HG02798 (cell line): ENCODE data around the gene TOX2.

Experiments
- ATAC-seq: cut with Tn5 transposase; IDR thresholded peaks from one replicate; pipeline ENCODE4 v1.9.1; 2021; ENCODE audit warnings: mild to moderate bottlenecking; ENCODE audit not compliant: unreplicated experiment, poor library complexity

TOX2 gene

GRCh38 chr20:43955750-43956191, 41.1 kb downstream of the TOX2 start:
- peak; percentile 14 for ATAC-seq

DNA sequence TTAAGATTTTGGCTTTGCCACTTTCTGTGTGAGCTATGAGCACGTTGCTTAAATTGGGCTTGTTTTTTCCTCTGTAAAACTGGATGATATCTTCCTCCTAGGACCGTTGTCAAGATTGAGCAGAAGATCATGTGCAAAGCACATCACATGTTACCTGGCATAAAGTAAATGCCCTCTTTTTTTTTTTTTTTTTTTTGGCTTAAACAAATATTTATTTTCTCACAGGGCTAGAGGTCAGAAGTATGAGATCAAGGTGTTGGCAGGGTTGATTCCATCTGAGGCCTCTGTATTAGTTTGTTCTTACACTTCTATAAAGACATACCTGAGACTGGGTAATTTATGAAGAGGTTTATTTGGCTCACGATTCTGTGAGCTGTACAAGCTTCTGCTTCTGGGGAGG, 42.7 kb downstream of the TOX2 start:
- no peak for ATAC-seq

- no peak for ATAC-seq
These were observed 44.0 kb downstream of the TOX2 start for GRCh38 chr20:43958626-43959025.

GRCh38 chr20:43959079-43959919, 44.6 kb downstream of the TOX2 start:
- ATAC-seq, result no peak

GRCh38 chr20:43959920-43960227, 45.2 kb downstream of the TOX2 start:
- ATAC-seq, result no peak

GRCh38 chr20:43960231-43960630, 45.6 kb downstream of the TOX2 start:
- no peak for ATAC-seq

DNA sequence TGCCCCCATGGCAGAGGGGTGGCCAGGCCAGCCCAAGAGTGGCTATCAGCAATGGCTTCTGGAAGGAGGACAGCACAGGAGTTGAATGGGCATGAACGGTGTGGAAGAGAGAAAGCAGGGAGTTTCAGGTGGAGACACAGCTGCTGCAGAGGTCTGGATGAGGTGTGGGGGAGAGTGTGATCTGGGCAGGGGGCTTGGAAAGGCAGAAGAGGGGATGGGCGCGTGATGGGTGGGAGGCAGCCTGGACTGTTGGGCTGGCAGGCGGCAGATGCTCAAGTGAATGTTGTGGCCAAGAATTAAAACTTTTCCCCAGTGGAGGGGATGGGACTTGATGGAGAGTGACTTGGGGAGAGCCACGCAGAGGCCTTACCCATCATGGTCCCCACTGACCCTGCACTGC, 46.5 kb downstream of the TOX2 start:
- ATAC-seq, result no peak

DNA sequence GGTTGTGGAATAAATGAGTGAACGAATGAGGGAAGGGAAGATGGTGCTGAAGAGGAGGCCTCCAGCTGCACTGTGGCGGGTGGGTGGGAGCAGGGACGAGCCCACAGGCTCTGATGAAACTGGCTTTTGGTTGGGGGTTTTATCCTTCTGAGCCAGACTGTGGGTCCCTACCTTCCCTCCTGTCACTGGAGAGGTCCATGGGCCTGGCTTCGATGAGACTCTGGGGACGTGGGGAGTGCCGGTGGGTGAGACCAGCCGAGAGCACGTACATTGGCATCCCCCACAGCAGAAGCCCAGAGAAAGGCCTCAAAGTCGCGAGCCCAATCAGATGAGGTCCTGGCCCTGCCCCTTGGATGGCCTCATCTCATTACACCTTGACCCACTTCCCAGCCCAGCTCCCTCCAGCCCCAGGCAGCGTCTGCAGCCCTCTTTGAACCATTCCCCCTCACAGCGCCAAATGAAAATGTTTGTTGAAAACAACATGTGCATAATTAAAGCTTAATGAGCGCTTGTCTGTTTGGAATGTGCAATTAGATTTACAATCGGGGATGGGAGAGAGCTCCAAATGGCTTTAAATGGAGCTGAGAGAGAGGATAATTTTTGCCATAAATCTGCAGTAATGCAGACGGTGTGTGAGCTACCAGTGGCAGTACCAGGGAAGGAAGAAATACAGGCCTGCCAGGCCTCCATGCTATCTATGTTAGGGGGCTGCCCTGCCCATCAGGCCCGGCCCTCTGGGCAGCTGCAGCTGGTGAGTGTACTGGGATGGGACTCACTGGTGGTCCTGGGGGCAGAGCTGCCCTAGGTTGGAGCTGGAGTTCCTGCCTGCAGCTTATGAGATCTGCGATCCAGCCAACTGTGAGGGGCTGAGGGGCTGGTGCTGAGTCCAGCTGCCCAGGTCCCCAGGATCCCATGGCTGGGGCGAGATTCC, 47.2 kb downstream of the TOX2 start:
- no peak for ATAC-seq

DNA sequence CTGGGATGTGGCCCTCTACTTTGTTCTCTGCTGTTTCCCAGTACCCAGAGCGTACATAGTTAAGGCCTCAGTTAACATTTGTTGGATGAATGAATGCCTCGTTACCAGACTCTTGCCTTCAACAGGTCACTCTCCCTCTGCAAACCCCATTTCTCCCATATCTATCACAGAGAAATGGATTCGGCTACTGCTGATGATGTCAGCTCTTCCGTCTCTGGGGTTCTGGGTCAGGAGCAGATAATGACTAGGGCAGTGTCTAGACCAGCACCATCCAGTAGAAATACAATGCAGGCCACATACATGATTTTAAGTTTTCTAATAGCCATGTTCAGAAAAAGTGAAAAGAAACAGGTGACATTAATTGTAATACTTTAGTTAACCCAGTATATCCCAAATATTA, 47.9 kb downstream of the TOX2 start:
- no peak for ATAC-seq

DNA sequence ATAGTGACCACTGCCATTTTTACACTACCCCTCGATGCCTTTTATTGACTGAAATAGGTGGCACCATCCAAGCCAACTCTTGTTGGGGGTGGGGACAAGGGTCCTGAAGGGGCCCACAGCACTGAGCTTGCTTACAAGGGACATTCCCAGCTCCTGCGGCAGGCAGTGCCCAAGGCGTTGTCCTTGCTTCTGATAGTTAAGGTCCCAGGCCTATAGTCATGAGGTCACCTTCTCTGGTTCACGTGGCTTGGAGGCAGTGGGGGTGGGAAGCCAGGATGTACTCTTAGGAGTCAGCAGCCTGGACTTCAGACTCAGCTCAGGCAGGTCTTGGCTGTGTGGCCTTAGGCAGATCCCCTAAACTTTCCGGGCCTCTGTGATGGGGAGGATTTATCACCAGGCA, 48.6 kb downstream of the TOX2 start:
- ATAC-seq, result no peak

DNA sequence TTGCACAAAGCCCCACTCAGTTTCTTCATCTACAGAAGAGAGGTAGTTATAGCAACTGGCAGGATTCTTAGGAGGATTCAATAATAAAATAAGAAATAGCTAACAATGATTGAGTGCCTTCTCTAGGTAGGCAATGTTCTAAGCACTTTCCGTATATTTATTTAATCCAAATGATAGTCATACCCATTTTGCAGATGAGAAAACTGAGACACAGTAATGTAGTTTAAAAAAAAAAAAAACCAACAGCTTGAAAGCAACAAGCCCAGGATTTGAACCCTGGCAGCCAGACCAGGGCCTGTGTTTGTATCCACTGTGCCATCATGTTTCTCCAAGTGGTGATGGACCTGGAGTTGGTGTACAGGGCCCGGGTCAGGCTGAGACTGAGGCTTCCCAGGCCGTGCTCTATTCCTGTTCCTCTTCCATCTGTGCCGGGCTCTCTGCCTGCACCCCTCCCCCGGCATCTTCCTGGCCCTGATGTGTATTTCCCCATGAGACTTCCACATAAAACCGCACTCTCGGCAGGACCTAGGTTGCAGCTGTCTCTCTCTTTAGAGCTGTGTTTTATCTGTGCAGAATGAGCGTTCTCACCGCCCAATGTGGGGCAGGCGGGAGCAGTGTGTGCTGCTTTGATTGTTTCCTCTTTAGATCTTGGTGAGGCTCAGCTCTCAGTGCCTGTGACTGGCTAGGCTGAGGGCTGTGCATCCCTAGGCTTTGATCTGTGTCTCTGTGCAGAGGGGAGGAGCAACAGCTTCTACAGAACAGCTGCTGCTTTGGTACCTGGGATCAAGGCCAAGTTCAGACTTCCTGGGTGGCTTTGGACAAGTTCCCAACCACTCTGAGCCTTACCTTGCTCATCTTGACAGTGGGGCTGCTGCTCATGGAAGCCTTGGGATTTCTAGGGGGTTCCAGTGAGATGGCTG, 49.5 kb downstream of the TOX2 start:
- ATAC-seq, result no peak

- no peak for ATAC-seq
These were observed 53.8 kb downstream of the TOX2 start for GRCh38 chr20:43968341-43969000.

DNA sequence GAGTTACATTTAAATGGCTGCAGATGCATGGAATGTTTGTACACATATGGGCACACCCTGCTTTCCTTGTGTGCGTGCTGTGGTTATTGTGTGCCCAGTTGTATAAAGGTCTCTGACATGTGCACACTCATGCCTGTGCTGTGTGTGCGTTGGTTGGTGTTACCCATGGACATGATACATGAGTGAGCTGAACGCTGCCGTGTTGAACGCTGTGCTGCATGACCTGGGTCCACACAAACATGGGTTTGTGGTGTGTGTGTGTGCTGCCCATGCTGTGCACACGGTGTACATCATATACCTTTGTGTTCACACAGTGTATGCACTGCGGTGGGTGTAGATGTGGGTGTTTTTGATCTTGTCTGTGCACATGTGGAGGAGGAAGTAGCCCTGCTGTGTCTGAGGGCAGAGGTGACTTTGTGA, 54.4 kb downstream of the TOX2 start:
- no peak for ATAC-seq

DNA sequence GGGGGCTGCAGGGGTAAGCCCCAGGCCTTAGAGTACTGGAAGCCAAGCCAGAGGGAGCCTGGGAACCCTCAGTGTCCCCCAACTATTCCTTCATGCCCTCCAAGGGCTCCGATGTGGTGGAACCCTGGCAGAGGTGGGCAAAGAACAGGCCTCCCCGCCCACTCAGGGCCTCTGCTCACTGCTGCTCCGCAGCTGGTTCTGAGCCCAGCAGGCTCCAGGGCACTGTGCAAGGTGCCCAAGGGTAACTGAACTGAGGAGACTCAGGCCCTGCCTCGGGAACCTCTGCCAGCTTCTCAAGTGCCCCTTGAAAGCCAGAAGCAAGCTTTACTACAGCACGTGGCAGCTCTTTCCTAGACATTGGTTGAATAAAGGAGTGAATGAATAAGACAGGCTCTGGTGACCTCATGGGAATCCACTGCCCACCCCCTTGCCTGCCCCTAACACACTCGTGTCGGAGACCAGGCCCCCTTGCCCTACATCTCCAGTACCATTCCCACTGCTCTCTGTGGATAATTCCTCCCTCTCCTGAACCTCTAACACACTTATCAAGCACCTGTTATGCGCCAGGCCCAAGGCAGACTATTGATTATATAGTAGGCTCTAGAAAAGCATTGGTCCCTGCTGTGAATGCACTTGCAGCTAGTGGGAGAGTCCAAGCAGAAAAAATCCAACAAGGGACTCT, 55.0 kb downstream of the TOX2 start:
- no peak for ATAC-seq

DNA sequence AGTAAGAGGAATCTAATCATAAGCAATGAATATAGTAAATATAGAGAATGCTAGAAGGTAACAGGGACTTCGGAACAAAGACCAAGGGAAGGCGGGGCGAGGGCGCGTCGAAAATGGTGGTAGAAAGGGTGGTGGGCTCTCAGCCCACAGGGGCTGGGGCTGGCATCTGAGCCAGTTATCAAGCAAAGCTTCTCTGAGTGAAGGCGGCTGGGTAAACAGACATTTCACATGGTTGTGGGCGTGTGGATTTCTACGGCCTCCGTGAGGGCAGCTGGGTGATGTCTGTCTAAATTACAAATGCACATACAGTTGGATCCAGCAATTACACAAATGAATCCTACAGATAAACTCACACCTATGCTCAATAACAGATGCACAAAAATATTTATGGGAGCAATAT, 56.6 kb downstream of the TOX2 start:
- ATAC-seq, result no peak

- no peak for ATAC-seq
These were observed 57.4 kb downstream of the TOX2 start for GRCh38 chr20:43972051-43972450.

- ATAC-seq, result no peak
These were observed 58.0 kb downstream of the TOX2 start for GRCh38 chr20:43972692-43973091.

DNA sequence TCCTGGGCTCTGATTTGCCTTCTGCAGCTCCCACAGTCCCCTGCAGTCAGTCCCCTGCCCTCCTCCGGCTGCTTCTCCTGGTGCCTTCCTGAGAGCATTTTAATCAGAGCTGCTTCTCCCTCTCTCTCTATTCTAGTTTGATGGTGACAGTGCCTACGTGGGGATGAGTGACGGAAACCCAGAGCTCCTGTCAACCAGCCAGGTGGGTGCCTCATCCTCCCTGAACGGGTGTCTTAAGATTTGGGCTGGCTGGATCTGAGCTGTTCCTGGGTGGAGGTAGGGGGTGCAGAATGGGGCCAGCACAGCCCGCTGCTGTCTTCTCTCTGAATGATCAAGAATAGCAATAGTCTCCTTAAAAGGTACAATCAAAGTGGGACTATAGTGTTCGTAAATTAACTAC, 58.6 kb downstream of the TOX2 start:
- ATAC-seq, result no peak

DNA sequence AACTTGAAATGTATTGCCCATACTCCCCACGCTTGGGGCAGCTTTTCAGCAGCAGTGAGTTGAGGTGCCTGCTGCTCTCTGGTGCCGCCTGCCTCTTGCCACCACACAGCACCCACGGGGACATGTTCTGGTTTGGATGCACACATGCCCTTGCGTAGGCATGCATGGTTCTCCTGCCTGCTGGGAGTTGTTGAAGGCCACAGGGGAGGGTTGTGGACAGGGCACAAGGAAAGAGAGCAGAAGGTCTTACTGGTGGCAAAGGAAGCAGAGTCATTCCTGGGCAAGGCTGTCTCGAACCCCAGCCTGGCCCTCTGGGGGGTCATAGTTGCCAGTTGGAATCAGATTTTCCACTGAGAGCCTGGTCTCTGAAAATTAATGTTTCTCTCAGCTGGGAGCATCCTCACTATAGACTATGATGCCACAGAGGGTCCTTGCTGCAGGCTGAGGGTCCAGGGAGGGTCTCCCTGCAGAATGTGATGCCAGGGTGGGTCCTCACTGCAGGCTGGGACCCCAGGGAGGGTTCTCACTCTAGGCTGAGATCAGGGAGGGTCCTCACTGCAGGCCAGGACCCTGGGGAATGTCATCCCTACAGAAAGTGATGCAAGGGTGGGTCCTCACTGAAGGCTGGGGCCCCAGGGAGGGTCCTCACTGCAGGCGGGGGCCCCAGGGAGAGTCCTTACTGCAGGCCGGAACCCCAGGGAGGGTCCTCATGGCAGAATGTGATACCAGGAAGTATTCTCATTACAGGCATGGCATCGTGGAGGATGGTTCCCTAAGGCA, 59.2 kb downstream of the TOX2 start:
- ATAC-seq, result no peak
